ENCODE data around the gene PPP2R2C.

DNA sequence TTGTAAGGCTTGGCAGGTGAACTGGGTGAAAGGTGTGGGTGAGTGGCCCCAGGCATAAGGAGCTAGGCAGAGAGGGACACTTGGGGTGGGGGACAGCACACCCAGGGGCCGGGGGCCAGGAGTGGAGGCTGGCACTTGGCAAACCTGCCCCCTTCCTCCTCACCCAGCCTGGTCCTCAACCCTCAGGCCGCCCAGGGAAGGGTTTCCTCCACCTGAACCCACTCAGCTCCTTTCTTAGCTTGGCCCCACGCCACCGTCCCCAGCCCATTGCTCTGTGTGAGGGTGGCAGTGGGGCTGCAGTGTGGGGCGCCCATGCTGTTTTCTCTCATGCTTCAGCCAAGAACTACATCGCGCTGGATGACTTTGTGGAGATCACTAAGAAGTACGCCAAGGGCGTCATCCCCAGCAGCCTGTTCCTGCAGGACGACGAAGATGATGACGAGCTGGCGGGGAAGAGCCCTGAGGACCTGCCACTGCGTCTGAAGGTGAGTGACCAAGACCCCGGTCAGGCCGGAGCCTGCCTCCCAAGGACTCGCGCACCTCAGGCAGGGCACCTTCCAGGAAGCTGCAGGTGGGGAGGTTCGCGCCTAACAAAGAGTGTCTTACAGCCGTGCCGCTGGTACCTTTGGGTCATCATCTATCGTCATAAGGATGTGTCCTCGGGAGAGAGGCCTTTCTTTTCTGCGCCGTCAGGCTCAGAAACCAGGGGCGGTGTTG is 177.6 kb downstream of the PPP2R2C start:
- TF ChIP-seq, protein P1, sequence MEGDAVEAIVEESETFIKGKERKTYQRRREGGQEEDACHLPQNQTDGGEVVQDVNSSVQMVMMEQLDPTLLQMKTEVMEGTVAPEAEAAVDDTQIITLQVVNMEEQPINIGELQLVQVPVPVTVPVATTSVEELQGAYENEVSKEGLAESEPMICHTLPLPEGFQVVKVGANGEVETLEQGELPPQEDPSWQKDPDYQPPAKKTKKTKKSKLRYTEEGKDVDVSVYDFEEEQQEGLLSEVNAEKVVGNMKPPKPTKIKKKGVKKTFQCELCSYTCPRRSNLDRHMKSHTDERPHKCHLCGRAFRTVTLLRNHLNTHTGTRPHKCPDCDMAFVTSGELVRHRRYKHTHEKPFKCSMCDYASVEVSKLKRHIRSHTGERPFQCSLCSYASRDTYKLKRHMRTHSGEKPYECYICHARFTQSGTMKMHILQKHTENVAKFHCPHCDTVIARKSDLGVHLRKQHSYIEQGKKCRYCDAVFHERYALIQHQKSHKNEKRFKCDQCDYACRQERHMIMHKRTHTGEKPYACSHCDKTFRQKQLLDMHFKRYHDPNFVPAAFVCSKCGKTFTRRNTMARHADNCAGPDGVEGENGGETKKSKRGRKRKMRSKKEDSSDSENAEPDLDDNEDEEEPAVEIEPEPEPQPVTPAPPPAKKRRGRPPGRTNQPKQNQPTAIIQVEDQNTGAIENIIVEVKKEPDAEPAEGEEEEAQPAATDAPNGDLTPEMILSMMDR (conservative IDR thresholded peaks at IDR 0.05; ENCODE audit: low read depth in 2 of 2) = no peak
- TF ChIP-seq STAT1 (IDR thresholded peaks at IDR 0.05; ENCODE audit: unreplicated experiment) (no peak), POLR2AphosphoS5 (IDR thresholded peaks at IDR 0.05; ENCODE audit: low read depth) (no peak), EZH2phosphoT487 (IDR thresholded peaks at IDR 0.05; ENCODE audit: unreplicated experiment) (no peak), CREB1 (CRISPR knock-in tag; IDR thresholded peaks at IDR 0.05; ENCODE audit: low read depth) (no peak), EZH2 (IDR thresholded peaks at IDR 0.05; ENCODE audit: low read depth, unreplicated experiment) (no peak)
- TF ChIP-seq, protein P2, sequence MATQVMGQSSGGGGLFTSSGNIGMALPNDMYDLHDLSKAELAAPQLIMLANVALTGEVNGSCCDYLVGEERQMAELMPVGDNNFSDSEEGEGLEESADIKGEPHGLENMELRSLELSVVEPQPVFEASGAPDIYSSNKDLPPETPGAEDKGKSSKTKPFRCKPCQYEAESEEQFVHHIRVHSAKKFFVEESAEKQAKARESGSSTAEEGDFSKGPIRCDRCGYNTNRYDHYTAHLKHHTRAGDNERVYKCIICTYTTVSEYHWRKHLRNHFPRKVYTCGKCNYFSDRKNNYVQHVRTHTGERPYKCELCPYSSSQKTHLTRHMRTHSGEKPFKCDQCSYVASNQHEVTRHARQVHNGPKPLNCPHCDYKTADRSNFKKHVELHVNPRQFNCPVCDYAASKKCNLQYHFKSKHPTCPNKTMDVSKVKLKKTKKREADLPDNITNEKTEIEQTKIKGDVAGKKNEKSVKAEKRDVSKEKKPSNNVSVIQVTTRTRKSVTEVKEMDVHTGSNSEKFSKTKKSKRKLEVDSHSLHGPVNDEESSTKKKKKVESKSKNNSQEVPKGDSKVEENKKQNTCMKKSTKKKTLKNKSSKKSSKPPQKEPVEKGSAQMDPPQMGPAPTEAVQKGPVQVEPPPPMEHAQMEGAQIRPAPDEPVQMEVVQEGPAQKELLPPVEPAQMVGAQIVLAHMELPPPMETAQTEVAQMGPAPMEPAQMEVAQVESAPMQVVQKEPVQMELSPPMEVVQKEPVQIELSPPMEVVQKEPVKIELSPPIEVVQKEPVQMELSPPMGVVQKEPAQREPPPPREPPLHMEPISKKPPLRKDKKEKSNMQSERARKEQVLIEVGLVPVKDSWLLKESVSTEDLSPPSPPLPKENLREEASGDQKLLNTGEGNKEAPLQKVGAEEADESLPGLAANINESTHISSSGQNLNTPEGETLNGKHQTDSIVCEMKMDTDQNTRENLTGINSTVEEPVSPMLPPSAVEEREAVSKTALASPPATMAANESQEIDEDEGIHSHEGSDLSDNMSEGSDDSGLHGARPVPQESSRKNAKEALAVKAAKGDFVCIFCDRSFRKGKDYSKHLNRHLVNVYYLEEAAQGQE (IDR thresholded peaks at IDR 0.05; ENCODE audit: unreplicated experiment) = no peak

Data from GM23338 (cell line).